Measurements from ENCODE around the gene PTPN18.

The PTPN18 gene

DNA sequence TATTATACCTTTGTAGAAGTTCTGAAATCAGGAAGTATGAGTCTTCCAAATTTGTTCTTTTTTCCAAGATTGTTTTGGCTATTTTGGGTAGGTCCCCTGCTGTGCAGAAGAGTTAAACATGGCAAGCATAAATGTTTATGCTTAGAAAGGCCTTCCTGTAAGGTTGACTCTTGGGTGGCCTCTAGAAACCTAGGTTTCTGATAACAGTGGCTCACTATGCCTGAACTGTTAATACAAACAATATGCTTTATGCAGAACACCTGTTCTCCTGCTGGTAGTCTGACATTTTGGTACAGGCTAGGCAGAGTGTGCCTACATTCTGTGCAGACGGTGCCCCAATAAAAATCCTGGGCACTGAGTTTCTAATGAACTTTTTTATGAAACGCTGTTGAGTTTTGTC lies 10.1 kb downstream of the PTPN18 start:
- no peak for DNase-seq

DNA sequence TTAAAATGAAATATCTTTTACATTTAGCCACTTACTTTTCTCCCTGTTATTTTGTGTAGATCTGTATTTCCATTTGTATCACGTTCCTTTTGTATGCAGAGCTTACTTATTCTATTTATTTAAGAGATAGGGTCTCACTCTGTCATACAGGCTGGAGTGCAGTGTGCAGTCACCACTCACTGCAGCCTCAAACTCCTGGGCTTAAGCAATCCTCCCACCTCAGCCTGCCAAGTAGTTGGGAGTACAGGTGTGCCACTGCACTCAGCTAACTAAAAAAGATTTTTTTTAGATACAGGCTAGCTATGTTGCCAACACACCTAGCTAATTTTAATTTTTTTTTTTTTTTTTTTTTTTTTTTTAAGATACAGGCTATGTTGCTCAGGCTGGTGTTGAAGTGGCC lies 10.9 kb downstream of the PTPN18 start:
- DNase-seq = no peak

DNA sequence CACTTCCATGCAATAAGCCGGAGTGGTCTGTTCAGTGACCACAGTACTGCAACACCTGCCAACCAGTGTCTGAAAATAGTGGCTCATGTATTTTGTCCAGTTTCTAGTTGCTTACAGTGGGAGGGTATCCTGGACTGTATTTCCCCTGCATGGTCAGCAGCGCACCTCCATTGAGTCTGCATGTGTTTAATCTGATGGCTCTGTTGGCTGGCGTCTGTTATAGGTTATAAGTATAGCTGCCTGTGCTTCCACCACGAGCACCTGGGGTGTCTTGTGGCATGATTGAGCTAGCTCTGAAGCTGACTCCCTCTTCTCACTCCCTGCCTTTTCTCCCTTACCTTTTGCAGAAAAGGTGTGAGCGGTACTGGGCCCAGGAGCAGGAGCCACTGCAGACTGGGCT lies 12.9 kb downstream of the PTPN18 start:
- DNase-seq = no peak

DNA sequence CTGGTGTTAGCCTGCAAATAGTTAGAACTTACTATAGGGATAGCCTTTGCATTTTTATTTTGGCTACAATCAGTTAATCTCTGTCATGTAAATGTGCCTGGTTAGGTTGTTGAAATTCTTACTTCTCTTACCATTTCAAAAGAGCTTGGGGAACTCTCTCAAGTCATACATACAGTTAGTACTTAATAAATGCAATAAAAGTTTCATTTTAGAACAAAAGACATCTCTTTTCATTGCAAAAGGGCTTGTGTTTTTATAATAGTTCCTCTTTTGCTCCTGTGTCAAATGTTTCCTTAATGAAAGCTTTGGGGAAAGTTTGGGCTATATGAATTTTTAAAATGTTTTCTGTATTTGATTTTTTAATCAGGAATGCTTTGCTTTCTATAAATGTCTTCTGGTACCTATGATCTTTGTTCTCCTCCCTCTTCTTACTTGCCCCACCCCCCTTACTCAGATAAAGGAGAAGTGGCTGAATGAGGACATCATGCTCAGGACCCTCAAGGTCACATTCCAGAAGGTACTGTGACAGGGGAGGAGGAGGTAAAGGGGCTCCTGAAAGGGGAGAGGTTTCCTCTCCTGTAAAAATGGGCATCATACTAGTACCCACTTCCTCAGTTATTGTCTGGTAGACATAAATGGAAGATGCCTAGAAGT lies 13.6 kb downstream of the PTPN18 start:
- DNase-seq = peak; percentile 65

DNA sequence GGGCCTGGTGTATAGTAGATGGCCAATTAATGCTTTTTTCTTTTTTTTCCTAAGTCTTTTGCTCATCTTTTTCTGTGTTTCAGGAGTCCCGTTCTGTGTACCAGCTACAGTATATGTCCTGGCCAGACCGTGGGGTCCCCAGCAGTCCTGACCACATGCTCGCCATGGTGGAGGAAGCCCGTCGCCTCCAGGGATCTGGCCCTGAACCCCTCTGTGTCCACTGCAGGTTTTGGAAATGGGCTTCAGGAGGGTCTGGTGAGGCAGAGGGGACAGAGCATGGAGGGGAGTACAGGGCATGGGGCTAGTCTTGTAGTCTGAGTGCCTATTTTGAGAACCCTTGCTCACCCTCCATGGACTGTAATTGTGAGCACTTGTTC lies 14.1 kb downstream of the PTPN18 start:
- no peak for DNase-seq

DNA sequence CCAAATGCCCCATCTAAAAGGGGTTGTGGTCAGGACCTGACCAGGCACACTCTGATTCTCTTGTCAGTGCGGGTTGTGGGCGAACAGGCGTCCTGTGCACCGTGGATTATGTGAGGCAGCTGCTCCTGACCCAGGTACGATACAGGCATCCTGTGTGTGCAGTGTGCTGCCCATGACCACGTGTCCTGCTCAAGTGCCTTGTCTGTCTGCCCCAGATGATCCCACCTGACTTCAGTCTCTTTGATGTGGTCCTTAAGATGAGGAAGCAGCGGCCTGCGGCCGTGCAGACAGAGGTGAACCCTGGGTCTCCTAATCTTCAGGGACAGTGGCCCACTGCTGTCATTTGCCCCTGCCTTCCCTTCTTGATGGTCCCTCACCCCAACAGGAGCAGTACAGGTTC lies 14.6 kb downstream of the PTPN18 start:
- no peak for DNase-seq

DNA sequence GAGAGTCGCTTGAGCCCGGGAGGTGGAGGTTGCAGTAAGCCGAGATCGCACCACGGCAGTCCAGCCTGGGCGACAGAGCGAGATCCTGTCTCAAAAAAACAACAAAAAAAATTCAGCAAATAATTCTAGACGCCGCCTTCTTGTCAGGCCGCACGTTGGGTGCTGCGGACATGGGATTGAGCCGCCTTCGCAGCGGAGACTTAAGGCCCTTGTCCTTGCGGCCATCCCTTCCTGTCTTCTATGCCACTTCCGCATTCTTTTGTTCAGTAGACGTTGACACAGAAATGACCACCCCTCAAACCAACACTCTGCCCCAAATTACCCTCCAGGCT lies 15.8 kb downstream of the PTPN18 start:
- peak; percentile 71 for DNase-seq

DNA sequence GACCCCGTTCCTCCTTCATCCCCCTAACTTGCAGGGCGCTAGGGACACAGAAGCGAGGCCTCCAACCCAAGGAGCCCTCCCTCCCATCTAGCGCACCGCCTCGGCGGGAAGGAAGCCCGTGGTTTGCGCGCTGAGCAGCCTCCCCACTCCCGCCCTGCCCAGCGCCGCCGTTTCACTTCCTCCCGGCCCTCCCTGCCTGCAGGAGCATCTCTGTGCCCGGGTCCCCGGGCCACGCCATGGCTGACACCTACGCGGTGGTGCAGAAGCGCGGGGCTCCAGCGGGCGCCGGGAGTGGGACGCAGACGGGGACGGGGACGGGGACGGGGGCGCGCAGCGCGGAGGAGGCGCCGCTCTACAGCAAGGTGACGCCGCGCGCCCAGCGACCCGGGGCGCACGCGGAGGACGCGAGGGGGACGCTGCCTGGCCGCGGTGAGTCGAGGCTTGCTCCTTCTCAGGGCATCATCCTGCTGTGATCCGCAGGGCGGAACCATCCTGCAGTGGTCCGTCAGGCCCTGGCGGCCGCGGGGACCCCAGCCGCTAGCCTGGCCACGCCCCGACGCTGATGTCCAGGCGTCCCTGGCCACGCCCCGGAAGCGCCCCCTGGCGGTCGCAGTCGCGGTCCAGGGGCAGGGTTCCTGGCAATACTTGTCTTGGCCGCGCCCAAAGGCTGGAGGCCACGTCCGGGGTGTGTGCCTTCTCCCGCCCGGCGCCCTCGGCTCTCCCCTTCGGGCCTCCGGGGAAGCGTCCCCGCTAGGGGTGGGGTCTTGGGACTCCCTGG lies 16.4 kb downstream of the PTPN18 start:
- peak; percentile 89 for DNase-seq

DNA sequence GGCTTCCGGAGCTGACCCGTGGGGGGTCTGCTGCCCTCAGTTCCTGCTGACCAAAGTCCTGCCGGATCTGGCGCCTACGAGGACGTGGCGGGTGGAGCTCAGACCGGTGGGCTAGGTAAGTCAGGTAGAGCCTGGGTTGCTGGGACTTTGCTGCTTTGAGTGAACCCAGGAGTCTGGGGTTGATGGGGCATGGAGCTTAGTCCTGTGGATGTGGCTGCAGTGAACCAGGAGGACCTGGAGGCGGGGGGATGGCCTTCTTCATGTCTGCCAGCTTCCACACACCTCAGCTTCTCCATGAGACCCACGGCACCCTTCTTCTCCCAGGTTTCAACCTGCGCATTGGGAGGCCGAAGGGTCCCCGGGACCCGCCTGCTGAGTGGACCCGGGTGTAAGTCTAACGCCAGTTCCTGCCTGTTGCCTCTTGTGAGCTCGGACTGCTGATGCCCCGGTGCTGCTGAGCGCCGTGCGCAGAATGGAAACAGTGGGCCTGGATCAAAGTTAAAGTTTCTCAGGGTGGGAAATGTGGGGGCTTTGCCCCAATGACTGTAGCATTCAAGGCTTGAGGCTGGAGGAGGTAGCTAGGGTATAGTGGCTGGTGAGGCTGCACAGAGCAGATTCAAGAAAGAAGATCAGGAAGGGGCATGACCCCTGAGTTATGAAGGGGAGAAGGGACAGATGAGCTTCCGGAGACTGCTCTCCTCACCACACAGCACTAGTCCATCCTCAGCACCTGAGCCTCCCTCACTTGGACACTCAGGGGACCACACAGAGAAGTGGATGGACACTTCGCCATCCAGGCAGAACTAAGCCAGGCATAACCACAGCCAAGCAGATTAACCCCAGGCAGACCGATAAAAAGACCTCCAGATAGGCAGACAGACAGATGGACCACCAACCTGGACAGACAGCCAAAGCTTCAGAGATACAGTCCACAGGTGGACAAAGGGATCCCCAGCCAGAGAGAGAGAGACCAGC lies 17.3 kb downstream of the PTPN18 start:
- no peak for DNase-seq

DNA sequence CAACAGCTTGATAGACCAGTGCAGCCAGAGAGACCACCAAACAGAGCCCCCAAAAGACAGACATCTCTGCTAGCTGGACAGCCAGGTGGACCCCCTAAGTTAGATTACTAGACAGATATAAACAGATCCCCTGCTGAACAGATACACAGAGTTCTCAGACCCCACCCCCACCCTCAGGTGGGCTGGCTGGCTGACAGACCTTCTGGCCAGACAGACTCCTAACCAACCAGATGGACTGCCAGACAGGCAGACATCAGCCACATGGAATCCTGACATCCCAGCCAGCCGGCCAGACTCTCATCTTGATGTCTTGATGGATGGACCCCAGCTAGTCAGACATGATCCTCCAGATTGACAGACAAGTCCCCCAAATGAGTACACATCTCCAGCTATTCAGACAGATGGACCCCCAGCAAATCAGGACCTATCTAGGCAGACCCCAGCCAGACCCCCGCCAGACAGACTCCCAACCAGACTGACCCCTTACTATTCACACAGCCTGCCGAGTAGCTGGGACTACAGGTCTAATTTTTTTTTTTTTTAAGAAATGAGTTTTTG lies 18.0 kb downstream of the PTPN18 start:
- DNase-seq = no peak

DNA sequence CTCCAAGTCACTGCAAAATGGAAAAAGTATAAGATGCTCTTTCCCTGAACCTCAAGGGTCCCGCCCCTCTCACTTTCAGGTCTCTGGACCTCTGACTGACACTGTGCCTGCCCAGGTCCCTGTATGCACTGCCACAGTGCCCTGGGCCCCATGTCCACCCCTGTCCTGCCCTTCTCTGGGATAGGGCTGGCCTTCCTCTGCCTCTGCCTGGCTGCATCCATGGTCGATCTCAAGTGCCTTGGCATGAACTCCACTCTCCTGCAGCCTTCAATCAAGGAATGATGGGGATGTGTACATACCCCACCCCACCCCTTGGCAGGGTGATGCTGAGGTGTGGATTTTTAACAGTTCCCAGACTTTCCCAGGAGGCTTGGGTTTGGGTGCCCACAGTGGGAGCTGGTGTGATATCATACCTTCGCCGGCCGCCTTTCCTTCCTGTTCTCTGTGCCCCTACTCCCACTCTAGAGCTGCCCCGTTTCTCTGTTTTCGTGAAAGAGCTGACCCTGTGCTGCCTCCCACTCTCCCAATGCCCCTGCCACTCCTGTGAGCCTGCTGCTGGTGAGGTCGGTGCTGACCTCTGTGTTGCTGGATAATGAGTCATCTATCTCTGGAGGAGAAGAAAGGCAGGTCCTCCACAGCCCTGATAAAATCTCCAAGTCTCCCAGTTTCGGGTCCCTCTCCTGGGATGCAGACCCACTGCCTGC lies 18.9 kb downstream of the PTPN18 start:
- peak; percentile 62 for DNase-seq

DNA sequence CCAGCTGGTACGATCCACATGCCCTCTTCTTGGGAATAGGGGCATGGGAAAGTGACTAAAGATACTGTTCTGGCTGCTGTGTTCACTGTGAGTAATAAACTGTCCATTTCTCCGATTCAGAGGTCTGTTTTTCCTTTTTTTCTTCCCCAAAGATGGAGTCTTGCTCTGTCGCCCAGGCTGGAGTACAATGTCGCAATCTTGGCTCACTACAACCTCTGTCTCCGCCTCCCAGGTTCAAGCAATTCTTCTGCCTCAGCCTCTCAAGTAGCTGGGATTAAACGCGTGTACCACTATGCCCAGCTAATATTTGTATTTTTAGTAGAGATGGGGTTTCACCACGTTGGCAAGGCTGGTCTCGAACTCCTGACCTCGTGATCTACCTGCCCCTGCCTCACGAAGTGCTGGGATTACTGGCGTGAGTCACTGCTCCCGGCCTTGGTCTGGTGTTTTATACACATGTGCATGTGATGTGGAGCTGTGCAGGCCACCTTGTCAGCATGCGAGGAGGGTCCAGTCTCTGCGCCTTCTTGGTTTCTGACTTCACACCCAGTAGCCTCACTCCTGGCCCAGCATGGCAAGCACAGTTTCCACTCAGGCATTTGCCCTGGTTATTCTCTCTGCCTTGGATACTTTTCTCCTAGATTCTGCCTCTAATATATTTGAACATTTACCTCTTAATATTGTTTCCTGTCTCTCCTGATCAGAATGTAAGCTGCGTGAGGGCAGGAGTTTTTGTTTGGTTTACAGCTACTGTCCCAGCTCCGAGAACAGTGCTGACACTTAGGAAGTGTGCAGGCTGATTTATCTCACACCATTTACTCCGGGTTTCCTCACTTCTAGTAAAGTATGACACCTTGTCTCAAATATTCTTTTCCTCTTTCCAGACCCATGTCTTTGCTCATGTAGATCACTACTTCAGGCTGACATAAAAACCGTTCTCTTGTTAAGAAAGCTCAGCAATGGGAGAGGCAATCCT lies 19.7 kb downstream of the PTPN18 start:
- no peak for DNase-seq

DNA sequence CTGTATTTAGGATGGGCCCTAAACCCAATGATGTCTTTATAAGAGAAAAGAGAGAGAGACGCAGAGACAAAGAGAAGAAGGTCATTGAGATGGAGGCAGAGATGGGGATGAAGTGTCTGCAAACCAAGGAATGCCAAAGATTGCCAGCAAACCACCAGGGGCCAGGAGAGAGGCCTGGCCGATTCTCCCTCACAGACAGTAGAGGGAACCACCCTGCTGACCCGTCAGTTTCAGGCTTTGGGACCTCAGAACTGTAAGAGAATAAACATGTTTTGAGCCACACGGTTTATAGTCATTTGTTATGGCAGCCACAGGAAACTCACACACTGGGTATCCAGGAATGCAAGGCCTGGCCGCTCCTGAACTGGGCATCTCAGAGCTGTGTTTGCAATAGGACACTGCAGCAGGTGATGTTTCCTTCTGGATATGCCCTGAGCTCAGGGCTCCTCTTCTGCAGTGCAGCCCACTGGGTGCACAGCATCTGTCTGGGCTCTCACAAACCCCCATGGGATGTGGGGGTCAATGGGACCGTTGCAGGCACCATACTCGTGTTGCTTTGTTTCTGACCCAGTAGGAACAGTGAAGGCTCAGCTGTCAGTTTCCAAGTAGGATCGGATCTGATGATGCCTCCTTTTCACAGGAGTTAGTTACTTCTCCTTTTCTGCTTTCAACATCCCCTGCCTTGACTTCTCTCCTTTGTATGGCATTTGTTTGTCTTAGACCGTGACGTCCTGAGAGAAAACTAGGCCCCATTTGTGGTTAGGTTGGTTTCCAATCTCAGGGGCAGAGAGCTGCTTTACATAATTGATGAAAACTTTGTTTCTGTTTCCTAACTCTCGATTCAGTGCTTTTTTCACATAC lies 20.8 kb downstream of the PTPN18 start:
- DNase-seq = peak; percentile 45

DNA sequence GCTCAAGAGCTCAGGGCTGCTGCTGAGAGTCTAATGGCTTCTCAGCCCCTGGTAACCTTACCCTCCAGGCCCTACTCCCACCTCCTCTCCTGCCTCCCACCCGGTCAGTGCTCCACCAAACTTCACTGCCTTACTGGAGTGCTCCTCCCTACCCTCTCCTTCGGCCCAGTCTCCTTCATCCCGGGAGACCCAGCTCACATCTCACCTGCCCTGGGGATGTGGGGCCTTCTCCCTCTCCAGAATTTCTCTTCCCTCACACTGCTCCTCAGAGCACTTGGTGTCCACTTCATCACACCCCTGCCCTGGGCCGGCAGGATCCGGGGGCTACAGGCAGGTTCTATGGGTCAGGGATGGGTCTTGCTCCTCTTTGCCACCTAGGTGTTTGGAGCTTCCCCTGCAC lies 21.6 kb downstream of the PTPN18 start:
- no peak for DNase-seq

DNA sequence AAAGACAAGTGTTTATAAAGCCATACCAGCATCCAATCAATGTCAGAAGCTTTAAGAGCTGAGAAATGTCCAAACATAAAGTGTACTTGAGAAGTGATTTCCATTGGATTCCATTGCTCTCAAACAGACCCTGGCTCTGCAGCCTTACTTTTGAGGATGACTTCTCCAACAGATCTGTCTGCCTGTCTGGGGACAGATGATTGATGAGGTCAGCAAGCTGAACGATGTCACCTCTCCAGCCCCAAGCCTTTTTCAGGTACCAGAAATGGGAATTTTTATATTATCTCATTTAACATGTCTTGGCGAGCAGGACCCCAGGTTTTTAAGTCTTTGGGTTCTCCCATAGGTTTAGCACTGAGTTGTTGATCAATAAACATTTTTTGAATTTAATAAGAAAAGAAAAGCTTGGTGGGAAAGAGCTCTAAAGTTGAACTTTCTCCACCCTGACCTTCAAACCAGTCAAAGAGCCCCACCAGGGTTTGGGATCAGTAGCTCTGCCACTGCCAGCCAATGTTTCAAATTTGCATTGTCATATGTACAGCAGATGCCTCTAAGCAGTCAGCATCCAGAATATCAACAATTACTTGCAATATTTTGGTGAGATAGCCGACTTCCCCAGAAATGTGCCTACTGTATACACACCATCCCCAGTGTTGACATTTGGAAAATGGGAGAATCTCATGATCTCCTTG lies 22.5 kb downstream of the PTPN18 start:
- DNase-seq = no peak

DNA sequence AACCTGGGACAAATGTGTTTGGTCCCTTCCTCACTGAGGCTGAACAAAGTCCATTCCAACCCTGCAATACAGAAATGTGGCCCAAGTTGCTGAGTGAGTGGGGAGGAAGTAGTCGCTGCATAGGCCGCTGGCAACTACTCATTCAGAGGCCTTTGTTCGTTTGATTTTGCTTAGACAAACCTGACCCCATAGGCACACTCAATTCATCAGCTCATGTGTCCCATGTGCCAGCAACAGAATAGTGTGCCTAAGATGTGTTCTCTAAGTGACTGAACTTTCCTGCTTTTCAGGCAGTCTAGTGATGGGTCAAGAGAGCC lies 23.0 kb downstream of the PTPN18 start:
- DNase-seq = no peak

DNA sequence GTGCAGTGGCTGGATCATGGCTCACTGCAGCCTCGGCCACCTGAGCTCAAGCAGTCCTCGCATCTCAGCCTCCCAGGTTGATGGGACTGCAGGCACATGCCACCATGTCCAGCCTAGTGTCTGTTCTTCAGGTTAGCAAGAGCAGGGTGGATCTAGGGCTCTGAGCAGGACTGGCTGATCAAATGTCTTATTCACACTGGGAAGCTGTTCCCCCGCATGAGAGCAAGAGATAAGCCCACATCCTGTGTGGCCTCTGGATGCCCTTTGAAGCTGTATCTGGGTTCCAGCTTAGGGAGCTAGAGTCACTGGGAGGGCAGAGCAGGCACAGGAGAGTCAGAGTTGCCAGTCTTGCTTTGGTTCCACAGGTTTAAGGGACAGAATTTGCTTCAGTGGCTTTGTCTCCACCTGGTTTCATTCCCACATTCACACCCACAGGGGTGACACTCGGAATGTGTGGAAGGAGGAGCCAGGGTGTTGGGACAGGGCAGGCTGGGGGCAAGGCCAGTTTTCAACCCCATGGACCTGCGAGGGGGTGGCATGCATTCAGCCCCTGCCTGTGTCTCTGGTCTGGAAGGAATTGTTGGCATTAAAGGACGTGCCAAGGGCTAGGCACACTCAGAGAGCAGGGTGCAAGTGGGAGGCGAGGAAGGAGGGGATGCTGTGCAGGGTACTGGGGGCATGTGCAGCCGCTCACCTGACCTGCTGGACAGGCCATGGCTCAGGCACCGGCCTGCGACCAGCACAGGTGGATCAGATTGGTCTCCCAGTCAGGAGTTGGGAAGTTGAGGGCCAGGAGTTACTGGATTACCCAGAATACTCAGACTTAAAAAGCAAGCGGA lies 24.5 kb downstream of the PTPN18 start:
- no peak for DNase-seq

DNA sequence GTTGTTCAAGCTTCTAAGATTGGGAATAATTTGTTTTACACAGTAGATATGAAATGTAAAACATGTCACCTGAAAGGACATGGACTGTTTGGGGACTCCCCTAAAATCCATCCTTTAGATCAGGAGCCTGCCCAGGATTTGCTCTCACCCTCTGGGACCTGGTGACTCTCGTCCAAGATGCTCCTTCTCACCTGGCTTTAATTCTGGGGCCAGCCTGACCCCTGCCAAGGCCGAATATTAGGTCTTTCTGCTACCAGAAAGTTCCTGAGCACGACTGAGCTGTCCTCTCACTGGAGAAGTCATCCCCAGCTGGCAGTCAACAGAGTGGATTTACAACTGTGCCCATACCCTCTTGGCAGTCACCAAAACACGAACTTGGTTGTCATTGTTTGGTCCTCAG lies 25.3 kb downstream of the PTPN18 start:
- no peak for DNase-seq

DNA sequence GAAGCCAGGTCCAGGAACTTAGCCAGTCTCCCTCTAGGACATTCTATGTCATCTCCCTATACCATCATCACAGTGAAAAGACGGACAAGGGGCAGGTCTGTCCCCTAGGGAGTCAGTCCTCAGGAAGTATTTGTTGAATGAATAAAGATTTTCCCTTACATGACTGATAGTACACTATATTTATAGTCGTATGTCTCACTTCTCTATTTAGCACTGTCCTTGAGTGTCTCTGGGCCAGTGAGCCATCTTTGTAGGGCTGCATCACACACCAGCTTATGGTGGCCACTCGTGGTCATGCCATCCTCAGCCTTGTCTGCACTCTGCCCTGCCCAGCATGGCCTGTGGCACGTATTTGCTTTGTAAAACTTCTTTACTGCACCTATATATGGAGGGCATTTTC lies 25.8 kb downstream of the PTPN18 start:
- DNase-seq = no peak
